ENCODE data around the gene TRPM6.

TRPM6 gene

DNA sequence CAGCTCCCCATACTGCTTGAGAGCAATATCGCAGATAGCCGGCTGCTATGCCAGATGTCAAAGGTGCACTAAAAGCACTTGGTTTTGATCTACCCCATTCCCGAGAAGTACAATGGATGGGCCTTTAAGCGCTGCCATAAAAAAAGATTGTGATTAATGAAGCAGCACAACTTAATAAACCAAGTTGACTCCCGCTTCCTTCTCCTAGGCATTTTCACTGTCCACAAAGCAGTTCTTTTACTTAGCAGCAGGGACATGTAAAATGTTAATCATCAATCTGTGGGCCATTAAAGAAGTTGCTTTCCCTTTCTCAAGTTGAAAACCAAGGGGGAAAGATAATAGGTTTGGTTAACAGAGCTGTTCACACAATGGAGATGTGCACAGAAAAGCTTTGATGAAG, 176.4 kb downstream of the TRPM6 start:
- DNase-seq = no peak

- DNase-seq = no peak
Measured at GRCh38 chr9:74697535-74697934, 190.2 kb downstream of the TRPM6 start.

DNA sequence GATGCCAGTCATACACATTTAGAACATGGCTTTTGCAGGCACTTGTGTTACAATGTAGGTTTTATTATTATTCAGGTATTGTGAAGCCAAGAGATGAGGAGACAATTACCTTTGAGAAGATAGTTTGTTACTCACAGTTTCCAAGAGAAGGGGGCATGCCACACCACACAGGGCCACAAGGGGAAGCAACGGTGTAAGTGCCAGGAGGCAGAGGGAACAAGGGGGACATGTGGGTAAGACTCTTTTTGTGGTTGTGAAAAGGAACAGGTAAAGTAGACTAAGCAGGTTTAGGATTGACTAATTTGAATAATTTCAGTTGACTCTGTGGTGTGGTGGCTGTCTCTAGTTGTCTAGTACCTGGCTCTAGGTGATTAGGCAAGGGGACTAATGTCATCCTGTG, 191.2 kb downstream of the TRPM6 start:
- DNase-seq = no peak

DNA sequence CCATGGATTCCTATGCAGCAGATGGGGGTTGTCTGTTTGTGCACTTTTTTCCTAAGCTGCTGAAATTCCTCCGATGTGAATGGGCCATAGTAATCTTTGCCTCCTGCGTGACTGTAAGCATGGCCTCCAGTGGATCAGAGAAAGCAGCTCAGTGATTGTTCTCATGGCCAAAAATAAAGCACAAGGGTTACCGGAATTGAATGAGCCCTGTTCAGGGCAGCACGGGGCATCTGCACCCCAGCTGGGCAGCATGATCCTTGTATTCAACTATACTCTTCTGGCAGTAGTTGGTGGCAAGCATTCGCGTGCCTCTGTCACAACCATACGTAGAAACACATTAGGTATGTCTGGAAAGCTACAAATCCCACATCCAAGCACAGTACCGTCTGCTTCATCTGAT, 196.7 kb downstream of the TRPM6 start:
- no peak for DNase-seq

- no peak for DNase-seq
Measured at GRCh38 chr9:74683322-74683721, 204.4 kb downstream of the TRPM6 start.

DNA sequence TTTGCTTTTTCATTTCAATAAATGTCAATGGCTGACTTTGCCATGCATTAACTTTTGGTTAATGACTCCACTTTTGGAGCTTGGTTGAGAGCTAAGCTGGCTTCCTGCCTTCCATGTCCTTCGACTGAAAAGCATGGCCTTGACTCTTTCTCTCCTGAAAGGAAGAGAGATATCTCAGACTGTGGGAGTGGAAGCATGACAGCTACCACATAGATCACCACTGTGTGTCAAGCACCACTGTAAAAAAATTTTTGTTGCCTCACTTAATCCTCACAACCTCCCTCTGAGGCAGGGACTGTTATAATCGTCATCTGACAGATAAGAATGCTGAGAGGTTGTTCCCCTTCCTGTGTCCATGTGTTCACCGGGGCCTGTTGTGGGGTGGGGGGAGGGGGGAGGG, 205.8 kb downstream of the TRPM6 start:
- DNase-seq = no peak

DNA sequence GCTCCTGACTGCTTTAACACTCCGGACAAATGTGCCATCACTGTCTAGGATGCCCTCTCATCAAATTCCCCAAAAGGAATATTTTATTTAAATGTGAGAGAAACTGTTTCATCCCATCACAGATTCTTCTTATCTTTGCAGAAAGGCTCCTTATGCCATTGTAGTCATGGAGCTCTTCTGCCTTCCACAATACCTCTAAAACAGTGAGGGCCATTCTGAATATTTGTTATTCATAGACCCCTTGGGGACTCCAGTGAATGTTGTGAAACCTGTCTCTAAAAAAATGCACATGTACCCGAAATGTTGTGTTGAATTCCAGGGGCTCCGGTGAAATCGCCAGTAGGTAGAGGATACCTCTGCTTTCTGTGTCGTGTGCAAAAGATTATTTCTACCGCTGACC, 213.6 kb downstream of the TRPM6 start:
- DNase-seq = no peak
